H9 (cell line): ENCODE data around the gene VPS39. TPM values are rescaled to one million over a fixed set of nuclear protein-coding genes. Genes with fewer than 3 reads are reported as not detected.

Source experiments
- DNase-seq: peaks from one replicate; pipeline ENCODE4 v3.0.0-alpha.2; 2017
- H2AFZ ChIP-seq: one replicate; pipeline ENCODE4 v1.6.1; 2013; ENCODE audit warnings: mild to moderate bottlenecking, low read length, control low read depth, moderate library complexity
- H2AK5ac ChIP-seq: 2 replicates; pipeline ENCODE4 v1.6.1; 2013; ENCODE audit warnings: low read length, control low read depth, mixed read lengths; ENCODE audit not compliant: insufficient read length
- H2BK120ac ChIP-seq: one replicate; pipeline ENCODE4 v1.6.1; 2013; ENCODE audit warnings: low read depth, mild to moderate bottlenecking, low read length, control low read depth, inconsistent platforms; ENCODE audit not compliant: poor library complexity, severe bottlenecking
- H2BK12ac ChIP-seq: 2 replicates; pipeline ENCODE4 v1.6.1; 2013; ENCODE audit warnings: low read length, control low read depth, mixed read lengths, low read depth; ENCODE audit not compliant: insufficient read length
- H2BK15ac ChIP-seq: 2 replicates; pipeline ENCODE4 v1.6.1; 2013; ENCODE audit warnings: low read depth, low read length, control low read depth
- H2BK20ac ChIP-seq: one replicate; pipeline ENCODE4 v1.6.1; 2013; ENCODE audit warnings: low read depth, mild to moderate bottlenecking, low read length, control low read depth, inconsistent platforms; ENCODE audit not compliant: poor library complexity, severe bottlenecking
- H2BK5ac ChIP-seq: 2 replicates; pipeline ENCODE4 v1.6.1; 2013; ENCODE audit warnings: low read length, control low read depth, mixed read lengths; ENCODE audit not compliant: insufficient read length
- H3K14ac ChIP-seq: 2 replicates; pipeline ENCODE4 v1.6.1; 2013; ENCODE audit warnings: low read length, control low read depth; ENCODE audit not compliant: insufficient read depth
- H3K18ac ChIP-seq: 2 replicates; pipeline ENCODE4 v1.6.1; 2013; ENCODE audit warnings: low read depth, mild to moderate bottlenecking, mixed read lengths, low read length, control low read depth; ENCODE audit not compliant: insufficient read length
- H3K23ac ChIP-seq: 2 replicates; pipeline ENCODE4 v1.6.1; 2013; ENCODE audit warnings: low read length, control low read depth, mixed read lengths, low read depth; ENCODE audit not compliant: insufficient read length
- H3K23me2 ChIP-seq: 2 replicates; pipeline ENCODE4 v1.6.1; 2013; ENCODE audit warnings: low read depth, mild to moderate bottlenecking, mixed read lengths, low read length, control low read depth; ENCODE audit not compliant: insufficient read length, poor library complexity, severe bottlenecking
- H3K27ac ChIP-seq: 2 replicates; pipeline ENCODE4 v1.5.1; 2013; ENCODE audit warnings: low read length, control low read depth, mixed read lengths, low read depth; ENCODE audit not compliant: insufficient read length
- H3K27me3 ChIP-seq: 2 replicates; pipeline ENCODE4 v1.6.1; 2013; ENCODE audit warnings: low read length, control low read depth, inconsistent platforms; ENCODE audit not compliant: insufficient read depth
- H3K4ac ChIP-seq: 2 replicates; pipeline ENCODE4 v1.6.1; 2013; ENCODE audit warnings: low read depth, mild to moderate bottlenecking, control low read depth, inconsistent platforms, low read length, moderate library complexity
- H3K4me1 ChIP-seq: 2 replicates; pipeline ENCODE4 v1.6.1; 2013; ENCODE audit warnings: low read length, control low read depth, inconsistent platforms; ENCODE audit not compliant: insufficient read depth
- H3K4me2 ChIP-seq: 2 replicates; pipeline ENCODE4 v1.6.1; 2013; ENCODE audit warnings: low read length, control low read depth, mixed read lengths; ENCODE audit not compliant: insufficient read length, insufficient read depth
- H3K56ac ChIP-seq: 2 replicates; pipeline ENCODE4 v1.6.1; 2013; ENCODE audit warnings: low read depth, mild to moderate bottlenecking, mixed read lengths, low read length, control low read depth; ENCODE audit not compliant: insufficient read length
- H3K79me1 ChIP-seq: 2 replicates; pipeline ENCODE4 v1.6.1; 2013; ENCODE audit warnings: low read depth, mild to moderate bottlenecking, moderate library complexity, low read length, control low read depth, inconsistent platforms; ENCODE audit not compliant: insufficient read depth, poor library complexity, severe bottlenecking
- H3K79me2 ChIP-seq: 2 replicates; pipeline ENCODE4 v1.6.1; 2013; ENCODE audit warnings: low read length, control low read depth, inconsistent platforms; ENCODE audit not compliant: insufficient read depth
- H3K9ac ChIP-seq: 2 replicates; pipeline ENCODE4 v1.6.1; 2013; ENCODE audit warnings: low read length, control low read depth, mixed read lengths; ENCODE audit not compliant: insufficient read length; ENCODE audit errors: extremely low read depth
- H3K9me3 ChIP-seq: one replicate; pipeline ENCODE4 v1.6.1; 2013; ENCODE audit warnings: low read depth, low read length, inconsistent platforms; ENCODE audit not compliant: control insufficient read depth
- H3T11ph ChIP-seq: one replicate; pipeline ENCODE4 v1.6.1; 2013; ENCODE audit warnings: mild to moderate bottlenecking, low read length, control low read depth, inconsistent platforms
- H4K20me1 ChIP-seq: one replicate; pipeline ENCODE4 v1.6.1; 2013; ENCODE audit not compliant: control insufficient read depth, insufficient read length, insufficient read depth
- H4K5ac ChIP-seq: 2 replicates; pipeline ENCODE4 v1.6.1; 2013; ENCODE audit warnings: low read depth, mild to moderate bottlenecking, mixed read lengths, low read length, control low read depth; ENCODE audit not compliant: insufficient read length
- H4K8ac ChIP-seq: replicated peaks from 2 replicates; pipeline ENCODE4 v1.6.1; 2013; ENCODE audit warnings: low read length, control low read depth, mixed read lengths, low read depth; ENCODE audit not compliant: insufficient read length
- H4K91ac ChIP-seq: 2 replicates; pipeline ENCODE4 v1.6.1; 2013; ENCODE audit warnings: low read depth, mild to moderate bottlenecking, moderate library complexity, mixed read lengths, low read length, control low read depth; ENCODE audit not compliant: insufficient read length
- H3K27ac Mint-ChIP-seq, 3 experiments: 2 replicates in 2 of 3; 3 replicates in 1 of 3; pipeline ENCODE4 v1.8.0; 2020 to 2021; ENCODE audit warnings: mixed read lengths in 3 of 3, mild to moderate bottlenecking in 1 of 3, moderate library complexity in 1 of 3
- H3K27me3 Mint-ChIP-seq: 2 replicates; pipeline ENCODE4 v1.8.0; 2021; ENCODE audit warnings: low read depth, mild to moderate bottlenecking, moderate library complexity, mixed read lengths
- H3K36me3 Mint-ChIP-seq, 3 experiments: 2 replicates in 2 of 3; 3 replicates in 1 of 3; pipeline ENCODE4 v1.8.0; 2020 to 2021; ENCODE audit warnings: low read depth in 3 of 3, mixed read lengths in 3 of 3; ENCODE audit not compliant: insufficient read depth in 1 of 3
- H3K4me1 Mint-ChIP-seq, 2 experiments: 2 replicates each; pipeline ENCODE4 v1.8.0; 2020; ENCODE audit warnings: mixed read lengths in 2 of 2
- H3K4me3 Mint-ChIP-seq, 2 experiments: 2 replicates in 1 of 2; 3 replicates in 1 of 2; pipeline ENCODE4 v1.8.0; 2020 to 2021; ENCODE audit warnings: mild to moderate bottlenecking in 2 of 2, mixed read lengths in 2 of 2, moderate library complexity in 1 of 2
- H3K9me3 Mint-ChIP-seq, 2 experiments: 2 replicates in 1 of 2; 3 replicates in 1 of 2; pipeline ENCODE4 v1.8.0; 2020; ENCODE audit warnings: mild to moderate bottlenecking in 2 of 2, mixed read lengths in 2 of 2, moderate library complexity in 1 of 2
- WGBS: extraction: QIAGEN DNeasy Blood & Tissue Kit; methylation state at CpG from one replicate; pipeline ENCODE4 v1.1.7; 2013; ENCODE audit warnings: missing lambda C conversion rate, low lambda C conversion rate, mixed read lengths; ENCODE audit not compliant: insufficient read length; ENCODE audit errors: extremely low coverage; 5-methylcytosine and 5-hydroxymethylcytosine counted together
- total RNA-seq: library from RNA; stranded (reverse); gene quantifications from 2 replicates; pipeline ENCODE4 v1.2.1, GENCODE V29; 2021
- TF ChIP-seq, protein P1 (sequence below): fragments of 200-600 bp; sonication (generic); conservative IDR thresholded peaks from 3 replicates; pipeline ENCODE4 v1.8.0; 2021; ENCODE audit warnings: antibody characterized with exemption, mild to moderate bottlenecking

VPS39 gene
- total RNA-seq, 1 experiment from 2014 or later = 48.6 TPM

DNA sequence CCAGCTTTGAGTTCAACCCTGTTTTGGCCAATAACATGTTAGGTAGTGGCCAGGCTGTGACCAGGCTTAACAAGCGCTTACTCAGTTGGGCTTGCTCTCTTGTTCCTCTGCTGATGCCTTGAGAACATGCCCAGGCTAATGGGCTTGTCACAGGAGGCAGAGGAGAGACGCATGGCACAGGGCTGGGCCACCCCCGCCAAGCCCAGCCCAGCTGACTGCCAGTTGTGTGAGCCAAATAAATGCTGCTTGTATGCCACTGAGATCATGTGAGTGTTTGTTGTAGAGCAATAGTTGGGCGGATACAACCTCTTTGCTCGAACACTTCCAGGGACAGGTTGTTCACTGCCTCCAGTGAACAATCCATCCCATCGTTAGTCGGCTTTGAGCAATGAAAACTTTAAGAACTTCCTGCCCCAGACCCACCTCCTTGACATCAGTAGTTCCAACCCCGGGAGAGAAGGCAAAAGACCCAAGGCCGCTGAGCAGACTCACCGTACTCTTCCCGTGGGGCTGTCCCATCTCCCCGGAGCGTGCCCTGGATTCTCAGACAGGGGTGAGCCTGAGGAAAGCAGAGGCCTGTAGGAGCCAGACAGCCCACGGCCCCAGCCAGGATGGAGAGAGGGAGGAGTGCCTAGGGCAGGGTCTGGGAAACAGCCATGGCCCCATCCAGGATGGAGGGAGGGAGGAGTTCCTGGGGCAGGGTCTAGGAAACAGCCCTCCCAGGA lies 55.7 kb downstream of the VPS39 start:
- no peak for DNase-seq
- H3T11ph ChIP-seq = no peak overlapping the region
- no peaks in the 10 kb centered on the region for H3K27me3 ChIP-seq
- no peak overlapping the region for H3K27ac ChIP-seq
- H3K79me1 ChIP-seq = no peaks in the 10 kb centered on the region
- no peak overlapping the region for H2BK12ac ChIP-seq
- no peak overlapping the region for H3K14ac ChIP-seq
- H2AK5ac ChIP-seq = no peak overlapping the region
- H3K79me2 ChIP-seq = no peaks in the 10 kb centered on the region
- H2BK20ac ChIP-seq = no peak overlapping the region
- H2BK120ac ChIP-seq = no peak overlapping the region
- TF ChIP-seq, protein P1, sequence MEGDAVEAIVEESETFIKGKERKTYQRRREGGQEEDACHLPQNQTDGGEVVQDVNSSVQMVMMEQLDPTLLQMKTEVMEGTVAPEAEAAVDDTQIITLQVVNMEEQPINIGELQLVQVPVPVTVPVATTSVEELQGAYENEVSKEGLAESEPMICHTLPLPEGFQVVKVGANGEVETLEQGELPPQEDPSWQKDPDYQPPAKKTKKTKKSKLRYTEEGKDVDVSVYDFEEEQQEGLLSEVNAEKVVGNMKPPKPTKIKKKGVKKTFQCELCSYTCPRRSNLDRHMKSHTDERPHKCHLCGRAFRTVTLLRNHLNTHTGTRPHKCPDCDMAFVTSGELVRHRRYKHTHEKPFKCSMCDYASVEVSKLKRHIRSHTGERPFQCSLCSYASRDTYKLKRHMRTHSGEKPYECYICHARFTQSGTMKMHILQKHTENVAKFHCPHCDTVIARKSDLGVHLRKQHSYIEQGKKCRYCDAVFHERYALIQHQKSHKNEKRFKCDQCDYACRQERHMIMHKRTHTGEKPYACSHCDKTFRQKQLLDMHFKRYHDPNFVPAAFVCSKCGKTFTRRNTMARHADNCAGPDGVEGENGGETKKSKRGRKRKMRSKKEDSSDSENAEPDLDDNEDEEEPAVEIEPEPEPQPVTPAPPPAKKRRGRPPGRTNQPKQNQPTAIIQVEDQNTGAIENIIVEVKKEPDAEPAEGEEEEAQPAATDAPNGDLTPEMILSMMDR = no peak
- no peaks in the 10 kb centered on the region for H3K36me3 Mint-ChIP-seq
- H3K23ac ChIP-seq = no peak overlapping the region
- H3K27ac Mint-ChIP-seq = no peak overlapping the region; a peak in 1 of 7 replicates
- H3K4me1 ChIP-seq = no peaks in the 10 kb centered on the region
- H3K56ac ChIP-seq = no peak overlapping the region
- no peaks in the 10 kb centered on the region for H3K23me2 ChIP-seq
- no CpG with 5 or more reads among the region's 14 CpGs for WGBS
- no peak overlapping the region for H3K4me2 ChIP-seq
- H2BK15ac ChIP-seq = no peak overlapping the region
- H2AFZ ChIP-seq = no peak overlapping the region
- no peaks in the 10 kb centered on the region for H3K9me3 ChIP-seq
- H3K18ac ChIP-seq = no peak overlapping the region
- no peaks in the 10 kb centered on the region for H3K9me3 Mint-ChIP-seq
- H4K5ac ChIP-seq = no peak overlapping the region
- H4K20me1 ChIP-seq = no peaks in the 10 kb centered on the region
- no peaks in the 10 kb centered on the region; the same call in 1 of the 2 replicates for H3K27me3 Mint-ChIP-seq
- no peak overlapping the region for H4K8ac ChIP-seq
- no peak overlapping the region for H3K4ac ChIP-seq
- no peak overlapping the region for H4K91ac ChIP-seq
- no peak overlapping the region for H3K4me3 Mint-ChIP-seq
- H2BK5ac ChIP-seq = no peak overlapping the region
- peaks cover 6 to 9% of the 10 kb centered on the region in 2 experiments; a peak in 3 of 4 replicates for H3K4me1 Mint-ChIP-seq
- H3K9ac ChIP-seq = no peak overlapping the region
